ENCODE results near the gene PNPLA5. TPM values are rescaled to one million over a fixed set of nuclear protein-coding genes. Genes with fewer than 3 reads are reported as not detected.

PNPLA5 gene
- total and polyA plus RNA-seq, 8 donors: 0.06 to 0.13 (median 0.08) TPM; not detected in 4

DNA sequence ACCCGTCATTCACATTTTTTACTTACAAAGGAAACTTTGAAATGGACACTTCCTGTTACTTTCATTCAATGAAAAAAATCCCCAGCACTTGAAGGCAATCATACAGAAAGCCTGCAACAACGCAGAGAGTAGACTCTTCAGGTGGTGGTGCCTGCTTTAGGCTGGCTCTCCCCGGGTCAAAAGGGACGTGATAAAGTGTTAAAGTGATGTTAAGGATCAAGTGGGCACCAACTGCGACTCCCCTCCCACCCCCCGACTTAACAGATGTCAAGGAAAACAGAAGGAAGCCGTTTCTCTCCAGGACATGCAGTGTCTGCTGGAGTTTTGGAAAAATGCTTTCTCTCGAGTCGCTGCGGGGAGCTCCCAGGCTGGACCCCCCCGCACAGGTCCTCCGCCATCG is 31.4 kb upstream of the PNPLA5 start:
- no peak overlapping the region for H3K27ac ChIP-seq
- peaks cover 7 to 16% of the 10 kb centered on the region in 2 donors for H3K4me1 ChIP-seq
- peak overlapping the region; percentile 43 to 57 for H3K4me3 ChIP-seq
- peak; percentile 21 for ATAC-seq
- no peaks in the 10 kb centered on the region for H3K9me3 ChIP-seq
- peaks cover 19 to 78% of the 10 kb centered on the region in 2 donors for H3K27me3 ChIP-seq
- no peaks in the 10 kb centered on the region for H3K36me3 ChIP-seq
- TF ChIP-seq CTCF (IDR thresholded peaks at IDR 0.05): no peak
- DNase-seq: peak in 1 of 4 donors; percentile 28
- intact Hi-C loops (cut with DNase I): no loop called here

- TF ChIP-seq CTCF (IDR thresholded peaks at IDR 0.05): no peak
- no peak for DNase-seq
- Histone ChIP-seq H3K27ac (no peak overlapping the region), H3K27me3 (peaks cover 19 to 89% of the 10 kb centered on the region in 2 donors), H3K36me3 (no peaks in the 10 kb centered on the region), H3K9me3 (no peaks in the 10 kb centered on the region), H3K4me3 (no peak overlapping the region), H3K4me1 (peaks cover 7 to 16% of the 10 kb centered on the region in 2 donors)
- intact Hi-C loops (cut with DNase I): no loop called here
- no peak for ATAC-seq
These were observed 30.3 kb upstream of the PNPLA5 start for GRCh38 chr22:43922123-43922522.

- intact Hi-C loops (cut with DNase I): no loop called here
- no peak for ATAC-seq
- peaks cover 19 to 95% of the 10 kb centered on the region in 2 donors for H3K27me3 ChIP-seq
- no peak overlapping the region for H3K4me3 ChIP-seq
- no peaks in the 10 kb centered on the region for H3K36me3 ChIP-seq
- no peak for TF ChIP-seq CTCF (IDR thresholded peaks at IDR 0.05)
- no peaks in the 10 kb centered on the region for H3K9me3 ChIP-seq
- no peak overlapping the region for H3K27ac ChIP-seq
- no peak for DNase-seq
- H3K4me1 ChIP-seq: peaks cover 7 to 16% of the 10 kb centered on the region in 2 donors
These were observed 29.6 kb upstream of the PNPLA5 start for GRCh38 chr22:43921370-43921769.

- no peak for DNase-seq
- no peak for TF ChIP-seq CTCF (IDR thresholded peaks at IDR 0.05)
- peaks cover 7 to 11% of the 10 kb centered on the region in 2 donors for H3K4me1 ChIP-seq
These were observed 27.5 kb upstream of the PNPLA5 start for GRCh38 chr22:43919106-43919973.

GRCh38 chr22:43917521-43917920 is 25.7 kb upstream of the PNPLA5 start:
- H3K36me3 ChIP-seq: no peaks in the 10 kb centered on the region
- no peaks in the 10 kb centered on the region for H3K4me1 ChIP-seq
- intact Hi-C loops (cut with DNase I): no loop called here
- H3K9me3 ChIP-seq: no peaks in the 10 kb centered on the region
- no peak for TF ChIP-seq CTCF (IDR thresholded peaks at IDR 0.05)
- DNase-seq: no peak
- H3K27ac ChIP-seq: no peak overlapping the region
- H3K4me3 ChIP-seq: no peak overlapping the region
- peak; percentile 22 for ATAC-seq
- H3K27me3 ChIP-seq: peaks cover 3 to 77% of the 10 kb centered on the region in 2 donors

More at GRCh38 chr22:43919106-43919973, 27.5 kb upstream of the PNPLA5 start:
- Histone ChIP-seq H3K27me3 (peaks cover 9 to 87% of the 10 kb centered on the region in 2 donors), H3K4me3 (no peak overlapping the region), H3K36me3 (no peaks in the 10 kb centered on the region), H3K27ac (no peak overlapping the region), H3K9me3 (no peaks in the 10 kb centered on the region)
- ATAC-seq: no peak
- intact Hi-C loops (cut with DNase I): no loop called here

Data from left lung (tissue), 10 donors.